Activated CD8-positive, alpha-beta T cell treated with anti-CD3 and anti-CD28 coated beads for 36 hours (primary cell): Measurements from ENCODE around the gene TK2. TPM values are rescaled to one million over a fixed set of nuclear protein-coding genes. Genes with fewer than 3 reads are reported as not detected.

Experiments
- ATAC-seq: fragments of 200-7000 bp; cut with Tn5 transposase; one replicate; pipeline ENCODE4 v1.10.0; 2021; ENCODE audit warnings: mild to moderate bottlenecking, moderate library complexity
- CTCF ChIA-PET: fragments of 350-600 bp; sonication (Branson Sonifier 250); formaldehyde crosslinking; loops from one replicate; lab custom pipeline; 2021; ENCODE audit warnings: antibody characterized with exemption; lab: Charles Lee
- POLR2A ChIA-PET: fragments of 350-600 bp; sonication (Branson Sonifier 250); formaldehyde crosslinking; loops from one replicate; lab custom pipeline; 2021; ENCODE audit warnings: antibody characterized with exemption; lab: Charles Lee
- DNase-seq: peaks from one replicate; pipeline ENCODE4 v3.0.0-alpha.2; 2020
- H3K27ac Mint-ChIP-seq: one replicate; pipeline ENCODE4 v1.8.0; 2021; ENCODE audit warnings: mild to moderate bottlenecking, mixed read lengths
- H3K27me3 Mint-ChIP-seq: one replicate; pipeline ENCODE4 v1.8.0; 2021; ENCODE audit warnings: mixed read lengths
- H3K36me3 Mint-ChIP-seq: one replicate; pipeline ENCODE4 v1.8.0; 2021; ENCODE audit warnings: low read depth, mixed read lengths
- H3K4me1 Mint-ChIP-seq: one replicate; pipeline ENCODE4 v1.8.0; 2021; ENCODE audit warnings: low read depth, mixed read lengths
- H3K4me3 Mint-ChIP-seq: one replicate; pipeline ENCODE4 v1.8.0; 2021; ENCODE audit warnings: mild to moderate bottlenecking, moderate library complexity, mixed read lengths
- H3K9me3 Mint-ChIP-seq: one replicate; pipeline ENCODE4 v1.8.0; 2021; ENCODE audit warnings: mixed read lengths
- intact Hi-C: fragments of 100-400 bp; cut with micrococcal nuclease; formaldehyde crosslinking; loops from one replicate; pipeline ENCODE4 v1.10.0; 2022
- total RNA-seq, 2 experiments: library from RNA; stranded (reverse); gene quantifications; one replicate each; pipeline ENCODE4 v1.2.3, GENCODE V29; 2021
- TF ChIP-seq, protein P1 (sequence below): fragments of 200-600 bp; IDR thresholded peaks from one replicate; pipeline ENCODE4 v1.8.0; 2022; ENCODE audit warnings: antibody characterized with exemption, mild to moderate bottlenecking

TK2 gene
- total RNA-seq, 2 experiments from 2014 or later = 3.2 to 4.4 TPM

GRCh38 chr16:66551348-66551759 is 1.4 kb upstream of the TK2 start:
- peak overlapping the region; percentile 88 for H3K4me3 Mint-ChIP-seq
- POLR2A ChIA-PET = interaction anchor here (0.6 to 7.3 kb wide), 12 partner anchors 9 to 1666 kb away, joined by 3 to 78 read pairs (median 5); partner anchors contain the start of genes CMTM2 and CMTM3
- CTCF ChIA-PET = interaction anchor here (1.0 to 4.9 kb wide), 17 partner anchors 9 to 330 kb away, joined by 3 to 41 read pairs (median 4); partner anchors contain the start of gene CMTM2
- DNase-seq (peak; percentile 72), ATAC-seq (peak; percentile 50)
- peak overlapping the region; percentile 92 for H3K27ac Mint-ChIP-seq
- H3K27me3 Mint-ChIP-seq = no peaks in the 10 kb centered on the region
- H3K4me1 Mint-ChIP-seq = peaks cover 58% of the 10 kb centered on the region
- intact Hi-C loops = loop anchor here (2.0 to 5.0 kb wide), 2 partner anchors 35 to 51 kb away; partner anchors contain the start of gene CMTM3
- H3K9me3 Mint-ChIP-seq = no peaks in the 10 kb centered on the region
- H3K36me3 Mint-ChIP-seq = peaks cover 34% of the 10 kb centered on the region
- TF ChIP-seq, protein P1, sequence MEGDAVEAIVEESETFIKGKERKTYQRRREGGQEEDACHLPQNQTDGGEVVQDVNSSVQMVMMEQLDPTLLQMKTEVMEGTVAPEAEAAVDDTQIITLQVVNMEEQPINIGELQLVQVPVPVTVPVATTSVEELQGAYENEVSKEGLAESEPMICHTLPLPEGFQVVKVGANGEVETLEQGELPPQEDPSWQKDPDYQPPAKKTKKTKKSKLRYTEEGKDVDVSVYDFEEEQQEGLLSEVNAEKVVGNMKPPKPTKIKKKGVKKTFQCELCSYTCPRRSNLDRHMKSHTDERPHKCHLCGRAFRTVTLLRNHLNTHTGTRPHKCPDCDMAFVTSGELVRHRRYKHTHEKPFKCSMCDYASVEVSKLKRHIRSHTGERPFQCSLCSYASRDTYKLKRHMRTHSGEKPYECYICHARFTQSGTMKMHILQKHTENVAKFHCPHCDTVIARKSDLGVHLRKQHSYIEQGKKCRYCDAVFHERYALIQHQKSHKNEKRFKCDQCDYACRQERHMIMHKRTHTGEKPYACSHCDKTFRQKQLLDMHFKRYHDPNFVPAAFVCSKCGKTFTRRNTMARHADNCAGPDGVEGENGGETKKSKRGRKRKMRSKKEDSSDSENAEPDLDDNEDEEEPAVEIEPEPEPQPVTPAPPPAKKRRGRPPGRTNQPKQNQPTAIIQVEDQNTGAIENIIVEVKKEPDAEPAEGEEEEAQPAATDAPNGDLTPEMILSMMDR = no peak

- Mint-ChIP-seq H3K4me1 (peaks cover 39% of the 10 kb centered on the region), H3K27me3 (no peaks in the 10 kb centered on the region), H3K9me3 (no peaks in the 10 kb centered on the region), H3K4me3 (peak overlapping the region; percentile 88), H3K27ac (peak overlapping the region; percentile 85), H3K36me3 (peaks cover 14% of the 10 kb centered on the region)
- ChIA-PET CTCF (interaction anchor here (0.9 to 3.8 kb wide), 6 partner anchors 9 to 59 kb away, joined by 3 to 11 read pairs (median 5); partner anchors contain the start of gene CMTM2), POLR2A (interaction anchor here (0.7 to 7.3 kb wide), 6 partner anchors 8 to 55 kb away, joined by 3 to 78 read pairs (median 4); partner anchors contain the start of gene CMTM3)
- TF ChIP-seq, protein P1 = no peak
- intact Hi-C loops = no loop called here
- no peak for DNase-seq
- no peak for ATAC-seq
Measured at GRCh38 chr16:66548868-66549267, 1.1 kb downstream of the TK2 start.

GRCh38 chr16:66548068-66548467 is 1.9 kb downstream of the TK2 start:
- CTCF ChIA-PET = interaction anchor here (0.9 to 2.6 kb wide), 10 partner anchors 9 to 325 kb away, joined by 3 to 9 read pairs (median 4); no protein-coding TSS in a partner anchor
- Mint-ChIP-seq H3K4me3 (no peak overlapping the region), H3K27ac (peak overlapping the region; percentile 85), H3K4me1 (peaks cover 32% of the 10 kb centered on the region), H3K27me3 (no peaks in the 10 kb centered on the region), H3K36me3 (peaks cover 6% of the 10 kb centered on the region), H3K9me3 (no peaks in the 10 kb centered on the region)
- POLR2A ChIA-PET = interaction anchor here (1.1 to 7.3 kb wide), 5 partner anchors 17 to 56 kb away, joined by 3 to 78 read pairs (median 5); partner anchors contain the start of gene CMTM3
- ATAC-seq (no peak), DNase-seq (no peak)
- TF ChIP-seq, protein P1 = no peak
- intact Hi-C loops = no loop called here

DNA sequence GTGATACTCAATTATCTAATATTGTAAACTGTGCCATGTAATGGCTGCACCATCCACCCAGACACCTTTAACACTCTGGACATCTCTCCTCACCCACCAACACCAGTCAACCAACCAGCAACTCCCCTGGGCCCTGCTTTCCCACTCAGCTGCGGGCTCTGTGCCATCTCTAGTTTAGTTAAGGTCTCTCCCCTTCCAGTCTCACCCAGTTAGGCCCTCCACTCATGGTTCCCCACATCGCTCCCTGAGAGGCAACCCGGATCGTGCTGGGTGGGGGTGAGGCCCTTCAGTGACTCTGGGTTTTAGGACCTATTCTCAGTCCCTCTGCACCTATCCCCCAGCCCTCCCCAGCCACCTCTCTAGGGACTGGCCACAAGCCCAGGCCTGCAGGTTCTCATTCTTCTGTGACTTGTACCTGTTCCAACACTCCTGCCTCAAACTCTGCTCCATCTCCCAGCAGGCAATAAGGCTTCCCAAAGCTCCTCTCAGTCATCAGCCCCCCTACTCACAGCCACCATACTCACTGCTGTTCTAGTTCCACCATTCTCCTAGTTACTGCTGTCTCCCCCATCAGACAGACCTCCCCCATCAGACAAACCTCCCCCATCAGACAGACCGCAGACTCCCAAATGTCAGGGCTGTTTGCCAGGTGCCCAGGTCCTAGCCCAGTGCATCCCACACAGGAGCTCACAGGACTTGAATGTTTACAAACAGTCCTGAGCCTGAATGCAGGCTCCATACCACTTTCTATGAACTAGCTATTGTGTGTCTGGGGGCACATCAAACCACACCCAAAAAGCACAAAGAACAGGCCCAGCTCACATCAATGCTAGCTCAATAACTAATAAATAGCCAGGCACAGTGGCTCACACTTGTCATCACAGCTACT is 2.6 kb downstream of the TK2 start:
- CTCF ChIA-PET = interaction anchor here (1.0 to 2.6 kb wide), 8 partner anchors 10 to 326 kb away, joined by 3 to 9 read pairs (median 4); no protein-coding TSS in a partner anchor
- H3K27ac Mint-ChIP-seq = peak overlapping the region; percentile 0
- TF ChIP-seq, protein P1 = no peak

More for the DNA sequence above, 2.6 kb downstream of the TK2 start:
- DNase-seq = no peak
- H3K36me3 Mint-ChIP-seq = peaks cover under 1% of the 10 kb centered on the region
- no peak overlapping the region for H3K4me3 Mint-ChIP-seq
- peaks cover 34% of the 10 kb centered on the region for H3K4me1 Mint-ChIP-seq
- intact Hi-C loops = no loop called here
- no peaks in the 10 kb centered on the region for H3K9me3 Mint-ChIP-seq
- POLR2A ChIA-PET = interaction anchor here (1.0 to 7.3 kb wide), 5 partner anchors 9 to 52 kb away, joined by 3 to 78 read pairs (median 4); no protein-coding TSS in a partner anchor
- H3K27me3 Mint-ChIP-seq = no peaks in the 10 kb centered on the region
- no peak for ATAC-seq
